VCaP (cell line): ENCODE measurements around the gene CDC6.

Source experiments
- H3K27ac ChIP-seq: fragments of 450-650 bp; 2 replicates; pipeline ENCODE4 v1.5.1; 2017
- TF ChIP-seq, protein P1 (sequence below): fragments of 450-650 bp; conservative IDR thresholded peaks from 2 replicates; pipeline ENCODE4 v1.5.1; 2017; ENCODE audit warnings: mild to moderate bottlenecking, moderate library complexity

CDC6 gene

GRCh38 chr17:40347319-40348135 is 59.8 kb downstream of the CDC6 start:
- TF ChIP-seq, protein P1, sequence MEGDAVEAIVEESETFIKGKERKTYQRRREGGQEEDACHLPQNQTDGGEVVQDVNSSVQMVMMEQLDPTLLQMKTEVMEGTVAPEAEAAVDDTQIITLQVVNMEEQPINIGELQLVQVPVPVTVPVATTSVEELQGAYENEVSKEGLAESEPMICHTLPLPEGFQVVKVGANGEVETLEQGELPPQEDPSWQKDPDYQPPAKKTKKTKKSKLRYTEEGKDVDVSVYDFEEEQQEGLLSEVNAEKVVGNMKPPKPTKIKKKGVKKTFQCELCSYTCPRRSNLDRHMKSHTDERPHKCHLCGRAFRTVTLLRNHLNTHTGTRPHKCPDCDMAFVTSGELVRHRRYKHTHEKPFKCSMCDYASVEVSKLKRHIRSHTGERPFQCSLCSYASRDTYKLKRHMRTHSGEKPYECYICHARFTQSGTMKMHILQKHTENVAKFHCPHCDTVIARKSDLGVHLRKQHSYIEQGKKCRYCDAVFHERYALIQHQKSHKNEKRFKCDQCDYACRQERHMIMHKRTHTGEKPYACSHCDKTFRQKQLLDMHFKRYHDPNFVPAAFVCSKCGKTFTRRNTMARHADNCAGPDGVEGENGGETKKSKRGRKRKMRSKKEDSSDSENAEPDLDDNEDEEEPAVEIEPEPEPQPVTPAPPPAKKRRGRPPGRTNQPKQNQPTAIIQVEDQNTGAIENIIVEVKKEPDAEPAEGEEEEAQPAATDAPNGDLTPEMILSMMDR, result no peak
- H3K27ac ChIP-seq, result no peak overlapping the region

- H3K27ac ChIP-seq, result no peak overlapping the region
- TF ChIP-seq, protein P1, result no peak
These were observed 60.4 kb downstream of the CDC6 start for GRCh38 chr17:40348136-40348504.

DNA sequence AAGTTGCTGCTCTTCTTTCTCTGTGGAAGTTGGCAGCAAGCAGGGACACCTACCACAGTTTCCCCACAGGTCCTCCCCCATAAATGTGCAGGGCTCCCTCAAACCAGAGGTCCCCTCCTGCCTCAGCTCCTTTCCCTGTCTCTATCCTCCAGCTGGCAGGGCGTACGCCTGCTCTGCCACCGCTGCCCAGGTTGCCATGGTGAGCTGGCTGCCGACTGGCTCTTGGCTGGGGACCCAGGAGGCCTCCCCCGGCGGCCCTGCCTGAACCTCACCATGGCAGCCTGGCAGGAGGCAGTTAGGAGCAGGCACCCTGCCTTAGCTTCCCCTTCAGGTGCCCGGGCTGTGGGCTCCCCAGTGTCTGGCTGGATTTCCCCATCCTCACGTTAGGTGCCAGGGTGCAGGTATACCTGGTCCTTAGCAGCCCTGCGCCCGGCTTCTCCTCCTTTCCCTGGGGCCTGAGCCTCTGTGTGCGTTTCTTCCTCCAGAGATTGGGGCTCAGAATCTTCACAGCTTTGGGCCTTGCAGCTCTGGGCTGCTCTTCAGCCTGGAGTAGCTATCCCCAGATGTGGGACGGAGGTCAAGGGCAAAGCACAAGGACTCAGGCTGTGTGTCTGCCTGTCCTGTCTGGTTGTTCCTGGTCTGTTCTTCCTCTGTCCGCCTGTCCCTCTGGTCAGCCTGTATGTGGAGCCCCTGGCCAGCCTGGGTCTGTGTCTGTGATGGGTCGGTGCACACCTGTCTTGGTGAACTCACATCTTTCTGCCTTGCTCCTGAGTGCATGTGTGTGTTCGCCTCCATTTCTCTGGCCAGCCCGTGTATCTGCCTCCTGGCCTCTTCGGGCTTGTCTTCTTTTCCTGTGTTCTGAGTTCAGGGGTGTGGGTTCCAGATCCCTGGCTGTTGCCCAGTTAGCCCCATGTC is 61.1 kb downstream of the CDC6 start:
- TF ChIP-seq, protein P1, result no peak
- no peak overlapping the region for H3K27ac ChIP-seq

DNA sequence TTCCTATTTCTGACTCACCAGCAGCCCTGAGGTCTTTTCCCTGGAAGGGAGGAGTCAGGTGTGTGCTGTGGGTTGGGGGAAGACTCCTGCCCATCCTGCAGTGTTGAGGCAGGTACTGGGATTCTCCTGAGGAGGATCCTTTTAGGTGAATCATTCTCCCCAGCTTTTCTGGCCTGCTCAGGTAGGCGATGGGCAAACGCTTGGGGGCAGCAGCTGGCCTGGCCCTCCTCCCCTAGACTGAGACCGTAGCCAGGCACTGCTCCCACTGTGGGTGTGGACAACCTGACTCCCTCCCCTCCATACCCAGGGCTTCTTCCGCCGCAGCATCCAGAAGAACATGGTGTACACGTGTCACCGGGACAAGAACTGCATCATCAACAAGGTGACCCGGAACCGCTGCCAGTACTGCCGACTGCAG is 61.8 kb downstream of the CDC6 start:
- no peak overlapping the region for H3K27ac ChIP-seq
- TF ChIP-seq, protein P1, result no peak

DNA sequence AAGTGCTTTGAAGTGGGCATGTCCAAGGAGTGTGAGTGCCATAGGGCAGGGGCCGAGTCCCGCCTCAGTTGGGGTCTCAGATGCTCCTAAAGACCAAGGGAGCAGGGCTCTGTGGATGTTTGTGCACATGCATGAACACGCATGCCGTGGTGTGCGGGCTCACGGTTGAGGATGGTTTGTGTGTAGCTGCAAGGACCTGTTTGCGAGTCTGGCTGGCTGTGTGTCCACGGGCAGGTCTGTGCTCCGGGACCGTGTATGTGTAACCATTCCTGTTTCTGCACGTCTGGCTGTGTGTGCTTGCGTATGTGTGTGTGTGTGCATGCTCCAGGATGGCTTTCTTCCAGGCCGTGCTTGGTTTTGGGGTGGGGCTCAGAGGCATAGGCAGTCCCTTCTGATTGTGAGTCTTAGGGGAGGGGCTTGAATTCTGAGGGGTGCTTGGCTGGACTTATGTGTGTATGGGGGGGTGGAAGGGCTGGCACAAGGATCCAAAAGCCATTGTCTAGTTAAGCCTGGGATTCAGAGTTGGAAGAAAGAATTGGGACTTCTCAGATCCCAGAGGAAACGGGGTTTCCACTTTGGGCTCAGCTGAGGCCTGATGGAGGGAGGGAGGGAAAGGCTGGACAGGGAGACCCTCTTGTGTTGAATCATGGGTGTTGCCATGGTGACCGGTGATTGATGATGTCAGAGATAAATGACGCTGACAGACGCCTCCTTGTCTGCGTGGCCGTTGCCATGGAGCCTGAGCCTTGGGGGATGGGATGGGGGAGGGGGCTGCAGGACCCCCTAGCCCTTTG is 62.4 kb downstream of the CDC6 start:
- H3K27ac ChIP-seq, result no peak overlapping the region
- TF ChIP-seq, protein P1, result no peak

DNA sequence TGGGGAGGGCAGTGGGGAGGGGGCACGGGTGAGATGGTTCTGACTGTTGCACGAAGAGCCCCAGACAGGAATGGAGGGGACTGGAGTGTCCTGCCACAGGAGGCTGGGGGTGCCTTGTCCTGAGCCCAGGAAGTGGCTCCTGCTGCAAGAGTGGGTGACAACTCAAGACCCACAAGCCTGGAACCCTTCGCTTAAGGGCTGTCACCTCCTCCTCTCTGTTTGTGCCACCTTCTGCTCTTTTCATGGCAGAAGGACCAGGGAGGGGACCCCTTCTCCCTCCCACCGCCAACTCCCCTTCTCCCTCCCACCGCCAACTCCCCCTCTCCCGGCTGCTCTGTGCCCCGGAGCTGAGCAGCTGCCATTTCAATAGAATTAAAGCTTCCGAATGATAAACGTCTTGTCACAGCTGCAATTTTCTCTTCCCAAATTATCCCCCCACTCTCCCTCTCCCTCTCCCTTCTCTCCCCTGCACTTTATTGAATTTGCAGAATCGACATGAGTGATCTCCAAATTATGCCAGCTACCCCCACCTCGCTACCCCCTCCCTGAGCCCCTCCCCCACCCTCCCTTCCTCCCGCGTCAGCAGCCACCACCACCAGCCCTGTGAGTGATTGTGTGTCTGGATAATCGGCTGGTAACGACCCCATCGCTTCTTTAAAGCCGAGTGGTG is 63.1 kb downstream of the CDC6 start:
- H3K27ac ChIP-seq, result no peak overlapping the region
- TF ChIP-seq, protein P1, result no peak
